IMR-90 (cell line): ENCODE data around the gene KIF1A. TPM values are rescaled to one million over a fixed set of nuclear protein-coding genes. Genes with fewer than 3 reads are reported as not detected.

Experiments
- ATAC-seq: fragments of 200-7000 bp; cut with Tn5 transposase; 2 replicates; pipeline ENCODE4 v1.9.1; 2020; ENCODE audit warnings: low read depth, mild to moderate bottlenecking, moderate library complexity
- BruUV-seq: library from RNA; stranded (reverse); fragments of 400-500 nt; replicated peaks from 2 replicates; lab custom pipeline; 2021; lab: Mats Ljungman, UMichigan
- CTCF ChIA-PET: fragments of 300-600 bp; formaldehyde crosslinking; extraction: SDS; loops from one replicate; lab custom pipeline; 2021; ENCODE audit warnings: antibody characterized with exemption; lab: Yijun Ruan, JAX
- POLR2A ChIA-PET: fragments of 300-600 bp; sonication (Branson Sonifier 250); formaldehyde crosslinking; loops from one replicate; lab custom pipeline; 2022; ENCODE audit warnings: antibody characterized with exemption; ENCODE audit not compliant: unreplicated experiment; lab: Charles Lee
- DNase-seq: peaks from one replicate; pipeline ENCODE4 v3.0.0; 2013
- H2AFZ ChIP-seq: replicated peaks from 2 replicates; pipeline ENCODE3; 2013; ENCODE audit warnings: low read length, mild to moderate bottlenecking; ENCODE audit not compliant: poor library complexity
- H2AK5ac ChIP-seq: 2 replicates; pipeline ENCODE4 v1.6.1; 2013; ENCODE audit warnings: low read depth, low read length, inconsistent platforms
- H2AK9ac ChIP-seq: replicated peaks from 2 replicates; pipeline ENCODE3; 2013; ENCODE audit warnings: mild to moderate bottlenecking, low read depth, low read length, moderate library complexity; ENCODE audit not compliant: poor library complexity
- H2BK120ac ChIP-seq: 2 replicates; pipeline ENCODE4 v1.6.1; 2013; ENCODE audit warnings: low read depth, low read length, inconsistent platforms
- H2BK15ac ChIP-seq: 3 replicates; pipeline ENCODE4 v1.6.1; 2013; ENCODE audit warnings: low read depth, low read length, inconsistent platforms
- H2BK20ac ChIP-seq: 2 replicates; pipeline ENCODE4 v1.6.1; 2013; ENCODE audit warnings: low read depth, mild to moderate bottlenecking, inconsistent platforms, low read length, moderate library complexity
- H2BK5ac ChIP-seq: 2 replicates; pipeline ENCODE4 v1.6.1; 2013; ENCODE audit warnings: mild to moderate bottlenecking, low read depth, low read length, inconsistent platforms; ENCODE audit not compliant: poor library complexity, severe bottlenecking
- H3K14ac ChIP-seq: replicated peaks from 2 replicates; pipeline ENCODE4 v1.6.1; 2013; ENCODE audit warnings: low read depth, low read length, inconsistent platforms
- H3K18ac ChIP-seq: 2 replicates; pipeline ENCODE4 v1.6.1; 2013; ENCODE audit warnings: low read depth, low read length, control low read depth
- H3K23ac ChIP-seq: 2 replicates; pipeline ENCODE4 v1.6.1; 2013; ENCODE audit warnings: low read depth, low read length, inconsistent platforms
- H3K27ac ChIP-seq: 2 replicates; pipeline ENCODE4 v1.5.1; 2013; ENCODE audit warnings: mild to moderate bottlenecking, control low read depth, low read length; ENCODE audit not compliant: insufficient read depth
- H3K27me3 ChIP-seq: 2 replicates; pipeline ENCODE4 v1.6.1; 2013; ENCODE audit warnings: low read length; ENCODE audit not compliant: control insufficient read depth, insufficient read depth
- H3K36me3 ChIP-seq: 2 replicates; pipeline ENCODE4 v1.6.1; 2013; ENCODE audit warnings: low read length, mixed read lengths; ENCODE audit not compliant: control insufficient read depth, insufficient read depth
- H3K4ac ChIP-seq: 2 replicates; pipeline ENCODE4 v1.6.1; 2013; ENCODE audit warnings: low read depth, low read length, inconsistent platforms
- H3K4me1 ChIP-seq: 2 replicates; pipeline ENCODE4 v1.6.1; 2013; ENCODE audit warnings: low read length, mixed read lengths; ENCODE audit not compliant: control insufficient read depth, insufficient read depth
- H3K4me2 ChIP-seq: 2 replicates; pipeline ENCODE4 v1.6.1; 2013; ENCODE audit warnings: low read depth, mild to moderate bottlenecking, control low read depth, low read length, moderate library complexity
- H3K4me3 ChIP-seq: 2 replicates; pipeline ENCODE4 v1.5.1; 2013; ENCODE audit warnings: low read depth, mild to moderate bottlenecking, control low read depth, low read length, moderate library complexity; ENCODE audit not compliant: insufficient read depth
- H3K56ac ChIP-seq: 2 replicates; pipeline ENCODE4 v1.6.1; 2013; ENCODE audit warnings: low read length, inconsistent platforms; ENCODE audit not compliant: insufficient read depth; ENCODE audit errors: extremely low read depth
- H3K79me1 ChIP-seq, 2 experiments: 2 replicates each; pipeline ENCODE4 v1.6.1; 2013; ENCODE audit warnings: low read length in 2 of 2, inconsistent platforms in 1 of 2, low read depth in 1 of 2
- H3K9ac ChIP-seq: 2 replicates; pipeline ENCODE4 v1.6.1; 2013; ENCODE audit warnings: low read depth, low read length, control low read depth
- H3K9me1 ChIP-seq: 2 replicates; pipeline ENCODE4 v1.6.1; 2013; ENCODE audit warnings: low read length, inconsistent platforms; ENCODE audit not compliant: insufficient read depth
- H3K9me3 ChIP-seq: 2 replicates; pipeline ENCODE4 v1.6.1; 2013; ENCODE audit warnings: low read length; ENCODE audit not compliant: control insufficient read depth, insufficient read depth
- H4K20me1 ChIP-seq: 2 replicates; pipeline ENCODE4 v1.6.1; 2013; ENCODE audit warnings: low read length, inconsistent platforms; ENCODE audit not compliant: insufficient read depth
- H4K5ac ChIP-seq: 2 replicates; pipeline ENCODE4 v1.6.1; 2013; ENCODE audit warnings: mild to moderate bottlenecking, low read depth, low read length, control low read depth
- H4K8ac ChIP-seq, 2 experiments: 2 replicates each; pipeline ENCODE4 v1.6.1; 2013; ENCODE audit warnings: low read depth in 2 of 2, low read length in 2 of 2, control low read depth in 1 of 2, inconsistent platforms in 1 of 2
- H4K91ac ChIP-seq: 2 replicates; pipeline ENCODE4 v1.6.1; 2013; ENCODE audit warnings: low read depth, low read length, inconsistent platforms; ENCODE audit not compliant: insufficient read depth
- CHD1 ChIP-seq: IDR thresholded peaks from 2 replicates; pipeline ENCODE4 v1.6.1; 2012; ENCODE audit warnings: low read depth, low read length, improper control_type of control experiment
- CTCF ChIP-seq: conservative IDR thresholded peaks from 2 replicates; pipeline ENCODE4 v1.5.1; 2012; ENCODE audit warnings: mild to moderate bottlenecking, low read depth, low read length, improper control_type of control experiment
- MAFK ChIP-seq: IDR thresholded peaks from 2 replicates; pipeline ENCODE4 v1.6.1; 2012; ENCODE audit warnings: low read depth, low read length, improper control_type of control experiment
- MAZ ChIP-seq: IDR thresholded peaks from 2 replicates; pipeline ENCODE4 v1.6.1; 2012; ENCODE audit warnings: low read depth, mild to moderate bottlenecking, low read length, improper control_type of control experiment, moderate library complexity, borderline replicate concordance
- NFE2L2 ChIP-seq: fragments of 150-350 bp; IDR thresholded peaks from 2 replicates; pipeline ENCODE4 v1.6.1; 2016; ENCODE audit warnings: low read depth, mild to moderate bottlenecking, low read length
- RCOR1 ChIP-seq: IDR thresholded peaks from 2 replicates; pipeline ENCODE4 v1.6.1; 2012; ENCODE audit warnings: mild to moderate bottlenecking, low read length, improper control_type of control experiment; ENCODE audit not compliant: insufficient replicate concordance
- WGBS, 2 experiments: methylation state at CpG; one replicate each; pipeline versions ENCODE4 v1.1.5 to v1.1.7; 2013; ENCODE audit warnings: missing lambda C conversion rate in 2 of 2; ENCODE audit not compliant: insufficient read length in 1 of 2; ENCODE audit errors: extremely low coverage in 2 of 2; 5-methylcytosine and 5-hydroxymethylcytosine counted together
- dilution Hi-C: fragments of 300-500 bp; cut with HindIII; formaldehyde crosslinking; loops from one replicate; pipeline ENCODE4 v1.14.3; 2018; ENCODE audit warnings: low sequenced_read_pairs; ENCODE audit not compliant: unreplicated experiment
- in situ Hi-C: fragments of 300-500 bp; cut with MboI; formaldehyde crosslinking; loops from 3 replicates; pipeline ENCODE4 v1.14.3; 2019; ENCODE audit warnings: low sequenced_read_pairs, inconsistent platforms, mixed read lengths
- intact Hi-C: fragments of 100-400 bp; cut with micrococcal nuclease; formaldehyde crosslinking; loops from 2 replicates; pipeline ENCODE4 v1.10.0; 2022
- polyA plus RNA-seq, 3 experiments: library from polyadenylated mRNA; depleted of rRNA; stranded (reverse); fragments of >200 nt; gene quantifications; 2 replicates each; pipeline ENCODE4 v1.2.3, GENCODE V29; 2012; ENCODE audit warnings: low replicate concordance in 1 of 3
- total RNA-seq: library from RNA; depleted of rRNA; stranded (reverse); fragments of >200 nt; gene quantifications from 2 replicates; pipeline ENCODE4 v1.2.3, GENCODE V29; 2012

Gene KIF1A
- total and polyA plus RNA-seq, 2 of the 4 experiments (the other 2 are of a cell fraction) = under 0.01 TPM; not detected in 1

GRCh38 chr2:240716130-240716798, 103.8 kb downstream of the KIF1A start:
- dilution Hi-C loops (no loop called here), intact Hi-C loops (no loop called here), in situ Hi-C loops (no loop called here)
- ChIA-PET POLR2A (no interaction called here), CTCF (no interaction called here)
- Histone ChIP-seq H3K4me2 (no peak overlapping the region), H4K91ac (no peak overlapping the region), H4K5ac (no peak overlapping the region), H2AK5ac (no peak overlapping the region), H2AK9ac (no peak overlapping the region), H2BK120ac (no peak overlapping the region), H2BK20ac (no peak overlapping the region), H3K18ac (no peak overlapping the region), H2AFZ (no peak overlapping the region), H3K36me3 (no peaks in the 10 kb centered on the region), H4K8ac (no peak overlapping the region), H3K27ac (no peak overlapping the region), H3K56ac (no peak overlapping the region), H3K9me1 (no peaks in the 10 kb centered on the region), H4K20me1 (no peaks in the 10 kb centered on the region), H2BK5ac (no peak overlapping the region), H3K9ac (no peak overlapping the region), H3K9me3 (no peaks in the 10 kb centered on the region), H3K4me3 (no peak overlapping the region), H3K27me3 (peaks cover 47% of the 10 kb centered on the region; the same call in 1 of the 2 replicates), H3K14ac (no peak overlapping the region), H2BK15ac (no peak overlapping the region), H3K79me1 (no peaks in the 10 kb centered on the region), H3K4ac (no peak overlapping the region), H3K23ac (no peak overlapping the region), H3K4me1 (no peaks in the 10 kb centered on the region)
- BruUV-seq = no TSS peak
- no peak for DNase-seq
- no peak for ATAC-seq
- 82% methylated on average over 10 of the region's 23 CpGs; no CpG with 5 or more reads in 1 of the 2 experiments for WGBS, 2 experiments
- TF ChIP-seq RCOR1 (no peak), MAZ (no peak), CTCF (no peak), CHD1 (no peak), MAFK (no peak), NFE2L2 (no peak)
